Measurements from ENCODE around the gene CCL22.

CCL22 gene

GRCh38 chr16:57381791-57382534, 23.4 kb downstream of the CCL22 start:
- no peak overlapping the region for H3K27ac ChIP-seq (replicated peaks)
- TF ChIP-seq SPI1 (IDR thresholded peaks at IDR 0.05; ENCODE audit: borderline replicate concordance, low read depth) (no peak), POLR2AphosphoS5 (IDR thresholded peaks at IDR 0.05; ENCODE audit: low read depth) (no peak), REST (IDR thresholded peaks at IDR 0.05; ENCODE audit: insufficient replicate concordance, low read depth) (no peak), GABPA (IDR thresholded peaks at IDR 0.05; ENCODE audit: low read depth) (no peak)
- TF ChIP-seq, protein P1, sequence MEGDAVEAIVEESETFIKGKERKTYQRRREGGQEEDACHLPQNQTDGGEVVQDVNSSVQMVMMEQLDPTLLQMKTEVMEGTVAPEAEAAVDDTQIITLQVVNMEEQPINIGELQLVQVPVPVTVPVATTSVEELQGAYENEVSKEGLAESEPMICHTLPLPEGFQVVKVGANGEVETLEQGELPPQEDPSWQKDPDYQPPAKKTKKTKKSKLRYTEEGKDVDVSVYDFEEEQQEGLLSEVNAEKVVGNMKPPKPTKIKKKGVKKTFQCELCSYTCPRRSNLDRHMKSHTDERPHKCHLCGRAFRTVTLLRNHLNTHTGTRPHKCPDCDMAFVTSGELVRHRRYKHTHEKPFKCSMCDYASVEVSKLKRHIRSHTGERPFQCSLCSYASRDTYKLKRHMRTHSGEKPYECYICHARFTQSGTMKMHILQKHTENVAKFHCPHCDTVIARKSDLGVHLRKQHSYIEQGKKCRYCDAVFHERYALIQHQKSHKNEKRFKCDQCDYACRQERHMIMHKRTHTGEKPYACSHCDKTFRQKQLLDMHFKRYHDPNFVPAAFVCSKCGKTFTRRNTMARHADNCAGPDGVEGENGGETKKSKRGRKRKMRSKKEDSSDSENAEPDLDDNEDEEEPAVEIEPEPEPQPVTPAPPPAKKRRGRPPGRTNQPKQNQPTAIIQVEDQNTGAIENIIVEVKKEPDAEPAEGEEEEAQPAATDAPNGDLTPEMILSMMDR (IDR thresholded peaks at IDR 0.05; ENCODE audit: insufficient read depth, low read length), result no peak
- no peak overlapping the region for H3K4me3 ChIP-seq (replicated peaks; ENCODE audit: insufficient read depth, low read length)
- no peak for DNase-seq (ENCODE audit: low read depth in 1 of 2, low spot score in 1 of 2)
- no peaks in the 10 kb centered on the region for H3K27me3 ChIP-seq (ENCODE audit: insufficient read depth, poor library complexity, severe bottlenecking)

DNA sequence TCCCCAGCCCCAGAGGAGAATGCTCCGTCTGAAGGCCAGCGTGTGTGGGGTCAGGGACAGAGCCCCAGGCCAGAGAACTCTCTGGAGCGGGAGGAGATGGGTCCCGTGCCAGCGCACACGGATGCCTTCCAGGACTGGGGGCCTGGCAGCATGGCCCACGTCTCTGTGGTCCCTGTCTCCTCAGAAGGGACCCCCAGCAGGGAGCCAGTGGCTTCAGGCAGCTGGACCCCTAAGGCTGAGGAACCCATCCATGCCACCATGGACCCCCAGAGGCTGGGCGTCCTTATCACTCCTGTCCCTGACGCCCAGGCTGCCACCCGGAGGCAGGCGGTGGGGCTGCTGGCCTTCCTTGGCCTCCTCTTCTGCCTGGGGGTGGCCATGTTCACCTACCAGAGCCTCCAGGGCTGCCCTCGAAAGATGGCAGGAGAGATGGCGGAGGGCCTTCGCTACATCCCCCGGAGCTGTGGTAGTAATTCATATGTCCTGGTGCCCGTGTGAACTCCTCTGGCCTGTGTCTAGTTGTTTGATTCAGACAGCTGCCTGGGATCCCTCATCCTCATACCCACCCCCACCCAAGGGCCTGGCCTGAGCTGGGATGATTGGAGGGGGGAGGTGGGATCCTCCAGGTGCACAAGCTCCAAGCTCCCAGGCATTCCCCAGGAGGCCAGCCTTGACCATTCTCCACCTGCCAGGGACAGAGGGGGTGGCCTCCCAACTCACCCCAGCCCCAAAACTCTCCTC, 24.1 kb downstream of the CCL22 start:
- no peak for DNase-seq (ENCODE audit: low read depth in 1 of 2, low spot score in 1 of 2)
- TF ChIP-seq REST (IDR thresholded peaks at IDR 0.05; ENCODE audit: insufficient replicate concordance, low read depth), result no peak
- TF ChIP-seq, protein P1 (IDR thresholded peaks at IDR 0.05; ENCODE audit: insufficient read depth, low read length), result no peak
- TF ChIP-seq SPI1 (IDR thresholded peaks at IDR 0.05; ENCODE audit: borderline replicate concordance, low read depth), result no peak
- TF ChIP-seq POLR2AphosphoS5 (IDR thresholded peaks at IDR 0.05; ENCODE audit: low read depth), result no peak
- TF ChIP-seq GABPA (IDR thresholded peaks at IDR 0.05; ENCODE audit: low read depth), result no peak
- no peak overlapping the region for H3K27ac ChIP-seq (replicated peaks)

DNA sequence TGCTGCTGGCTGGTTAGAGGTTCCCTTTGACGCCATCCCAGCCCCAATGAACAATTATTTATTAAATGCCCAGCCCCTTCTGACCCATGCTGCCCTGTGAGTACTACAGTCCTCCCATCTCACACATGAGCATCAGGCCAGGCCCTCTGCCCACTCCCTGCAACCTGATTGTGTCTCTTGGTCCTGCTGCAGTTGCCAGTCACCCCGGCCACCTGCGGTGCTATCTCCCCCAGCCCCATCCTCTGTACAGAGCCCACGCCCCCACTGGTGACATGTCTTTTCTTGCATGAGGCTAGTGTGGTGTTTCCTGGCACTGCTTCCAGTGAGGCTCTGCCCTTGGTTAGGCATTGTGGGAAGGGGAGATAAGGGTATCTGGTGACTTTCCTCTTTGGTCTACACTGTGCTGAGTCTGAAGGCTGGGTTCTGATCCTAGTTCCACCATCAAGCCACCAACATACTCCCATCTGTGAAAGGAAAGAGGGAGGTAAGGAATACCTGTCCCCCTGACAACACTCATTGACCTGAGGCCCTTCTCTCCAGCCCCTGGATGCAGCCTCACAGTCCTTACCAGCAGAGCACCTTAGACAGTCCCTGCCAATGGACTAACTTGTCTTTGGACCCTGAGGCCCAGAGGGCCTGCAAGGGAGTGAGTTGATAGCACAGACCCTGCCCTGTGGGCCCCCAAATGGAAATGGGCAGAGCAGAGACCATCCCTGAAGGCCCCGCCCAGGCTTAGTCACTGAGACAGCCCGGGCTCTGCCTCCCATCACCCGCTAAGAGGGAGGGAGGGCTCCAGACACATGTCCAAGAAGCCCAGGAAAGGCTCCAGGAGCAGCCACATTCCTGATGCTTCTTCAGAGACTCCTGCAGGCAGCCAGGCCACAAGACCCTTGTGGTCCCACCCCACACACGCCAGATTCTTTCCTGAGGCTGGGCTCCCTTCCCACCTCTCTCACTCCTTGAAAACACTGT, 25.0 kb downstream of the CCL22 start:
- TF ChIP-seq, protein P1 (IDR thresholded peaks at IDR 0.05; ENCODE audit: insufficient read depth, low read length), result no peak
- Histone ChIP-seq H3K4me3 (replicated peaks; ENCODE audit: insufficient read depth, low read length) (no peak overlapping the region), H3K27ac (replicated peaks) (no peak overlapping the region), H3K27me3 (ENCODE audit: insufficient read depth, poor library complexity, severe bottlenecking) (no peaks in the 10 kb centered on the region)
- DNase-seq (ENCODE audit: low read depth in 1 of 2, low spot score in 1 of 2), result no peak

More for the DNA sequence above, 24.1 kb downstream of the CCL22 start:
- no peak overlapping the region for H3K4me3 ChIP-seq (replicated peaks; ENCODE audit: insufficient read depth, low read length)
- H3K27me3 ChIP-seq (ENCODE audit: insufficient read depth, poor library complexity, severe bottlenecking), result no peaks in the 10 kb centered on the region
